CD4-positive, alpha-beta T cell treated with Interleukin-2 at 100 ng/mL for 4 hours (primary cell): Measurements from ENCODE around the gene NACC2.

Source experiments
- DNase-seq: peaks from one replicate; pipeline ENCODE4 v3.0.0-alpha.2; 2020; ENCODE audit warnings: low spot score

Gene NACC2

GRCh38 chr9:136092741-136093140, 2.3 kb downstream of the NACC2 start:
- DNase-seq, result no peak

GRCh38 chr9:136092353-136092650, 2.8 kb downstream of the NACC2 start:
- no peak for DNase-seq

DNA sequence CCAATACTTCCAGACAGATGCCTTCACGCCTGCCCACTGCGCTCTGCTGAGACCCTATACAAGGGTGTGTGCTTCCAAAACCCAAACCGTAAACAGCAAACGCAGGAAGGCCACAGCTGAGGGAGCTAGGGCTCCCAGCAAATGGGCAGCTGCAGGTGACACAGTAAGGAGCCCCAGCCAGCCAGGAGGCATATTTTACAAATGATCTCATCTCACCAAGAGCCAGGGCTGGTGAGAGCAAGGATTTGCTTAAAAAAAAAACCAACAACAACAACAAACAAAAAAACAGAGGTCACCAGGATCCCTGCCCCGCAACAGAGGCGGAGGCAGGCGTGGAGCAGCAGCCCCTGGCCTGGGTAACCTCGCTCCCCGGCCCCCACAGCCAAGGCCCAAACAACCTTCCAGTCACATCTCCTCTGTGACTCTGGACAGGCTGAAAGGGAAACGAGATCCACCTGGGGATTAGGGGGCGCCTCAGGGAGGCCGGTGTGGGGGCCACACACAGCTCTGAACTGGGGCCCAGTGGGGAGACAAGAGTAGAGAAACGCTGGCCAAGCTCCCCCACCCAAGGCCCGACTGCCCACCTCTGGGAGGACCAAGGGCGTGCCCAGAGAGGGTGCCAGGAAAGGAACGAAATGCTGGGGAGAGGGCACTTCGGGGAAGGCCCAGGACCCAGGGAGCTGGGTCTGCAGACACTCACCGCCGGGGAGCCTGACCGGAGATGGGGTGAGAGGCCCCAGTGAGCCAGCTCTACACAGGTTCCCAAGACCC, 3.3 kb downstream of the NACC2 start:
- DNase-seq, result no peak

- DNase-seq, result no peak
Observed at GRCh38 chr9:136090768-136091581, 4.1 kb downstream of the NACC2 start.

GRCh38 chr9:136090056-136090735, 4.9 kb downstream of the NACC2 start:
- DNase-seq, result no peak

GRCh38 chr9:136089697-136090045, 5.4 kb downstream of the NACC2 start:
- peak; percentile 44 for DNase-seq

GRCh38 chr9:136088939-136089696, 6.0 kb downstream of the NACC2 start:
- no peak for DNase-seq

GRCh38 chr9:136088481-136088938, 6.6 kb downstream of the NACC2 start:
- no peak for DNase-seq

DNA sequence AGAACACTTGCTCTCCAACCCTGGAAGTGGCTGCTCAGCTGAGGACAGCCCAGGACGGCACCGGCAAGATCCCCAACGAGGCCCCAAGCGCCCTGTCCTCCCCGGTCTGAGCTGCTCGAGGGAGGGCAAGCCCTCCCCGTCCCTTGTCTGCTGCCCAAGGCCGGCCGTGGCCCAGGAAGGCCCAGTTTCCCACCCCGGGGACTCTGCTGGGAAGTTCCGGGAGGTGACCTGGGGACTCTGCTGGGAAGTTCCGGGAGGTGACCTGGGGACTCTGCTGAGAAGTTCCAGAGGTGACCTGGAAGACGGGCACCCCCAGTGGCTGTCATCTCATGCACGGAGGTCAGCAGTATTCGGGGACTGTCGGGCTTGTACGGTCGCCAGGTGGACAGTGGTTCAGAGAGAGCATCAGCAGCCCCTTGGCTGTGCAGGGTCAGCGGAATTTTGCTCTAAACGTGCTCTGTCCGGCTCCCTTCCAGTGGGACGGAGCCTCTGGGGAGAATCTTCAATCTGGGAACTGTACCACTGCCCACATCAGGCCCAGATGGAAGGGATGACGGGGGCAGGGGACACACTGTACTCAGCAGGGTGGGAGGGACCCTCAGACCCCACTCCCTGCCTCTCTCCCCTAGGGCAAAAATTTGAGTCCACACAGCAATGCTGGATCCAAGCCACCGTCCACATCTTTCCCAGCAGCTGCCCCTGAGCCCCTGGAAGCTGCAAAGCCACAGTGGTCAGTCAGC, 7.2 kb downstream of the NACC2 start:
- no peak for DNase-seq

GRCh38 chr9:136086951-136087740, 7.9 kb downstream of the NACC2 start:
- DNase-seq, result no peak

GRCh38 chr9:136086213-136086881, 8.7 kb downstream of the NACC2 start:
- DNase-seq, result no peak

- DNase-seq, result no peak
Observed at GRCh38 chr9:136085815-136086212, 9.3 kb downstream of the NACC2 start.

DNA sequence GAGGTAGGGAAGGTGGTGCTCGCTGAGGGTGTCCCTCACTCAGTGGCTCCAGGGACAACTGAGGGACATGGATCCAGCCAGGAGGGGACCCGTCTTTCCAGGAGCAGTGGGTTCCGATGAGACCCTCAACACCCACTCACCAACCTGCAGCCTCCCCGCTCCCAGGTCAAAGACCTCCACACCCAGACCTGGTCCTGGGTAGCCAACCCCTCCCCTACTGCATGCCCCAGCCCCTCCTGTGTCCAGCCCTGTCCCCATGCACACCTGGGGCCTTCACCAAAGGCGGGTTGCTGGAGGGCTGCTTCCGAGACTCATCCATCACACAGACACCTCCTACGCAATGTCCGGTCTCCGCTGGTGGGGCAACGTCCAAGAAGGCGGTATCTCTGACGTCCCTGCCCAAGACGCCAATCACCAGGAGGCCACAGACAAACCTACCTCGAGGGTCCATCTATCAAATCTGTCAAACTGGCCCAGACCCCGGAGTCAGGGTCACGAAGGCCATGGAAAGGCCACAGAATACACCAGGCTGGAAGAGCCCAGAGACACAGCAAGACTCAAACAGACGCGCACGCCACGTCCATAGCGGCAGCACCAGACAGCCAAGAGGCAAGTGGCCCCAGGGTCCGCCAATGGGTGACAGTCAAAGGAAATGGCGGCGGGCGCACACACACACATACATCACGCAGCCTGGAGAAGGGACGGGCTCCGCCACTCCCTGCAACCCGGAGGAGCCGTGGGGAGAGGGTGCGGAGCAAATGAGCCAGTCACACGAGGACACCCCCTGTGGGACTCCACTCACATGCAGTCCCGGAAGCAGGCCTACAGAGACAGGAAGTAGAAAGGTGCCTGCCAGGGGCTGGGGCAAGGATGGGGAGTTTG, 10.8 kb downstream of the NACC2 start:
- DNase-seq, result no peak

- DNase-seq, result no peak
Observed at GRCh38 chr9:136083558-136084062, 11.5 kb downstream of the NACC2 start.

DNA sequence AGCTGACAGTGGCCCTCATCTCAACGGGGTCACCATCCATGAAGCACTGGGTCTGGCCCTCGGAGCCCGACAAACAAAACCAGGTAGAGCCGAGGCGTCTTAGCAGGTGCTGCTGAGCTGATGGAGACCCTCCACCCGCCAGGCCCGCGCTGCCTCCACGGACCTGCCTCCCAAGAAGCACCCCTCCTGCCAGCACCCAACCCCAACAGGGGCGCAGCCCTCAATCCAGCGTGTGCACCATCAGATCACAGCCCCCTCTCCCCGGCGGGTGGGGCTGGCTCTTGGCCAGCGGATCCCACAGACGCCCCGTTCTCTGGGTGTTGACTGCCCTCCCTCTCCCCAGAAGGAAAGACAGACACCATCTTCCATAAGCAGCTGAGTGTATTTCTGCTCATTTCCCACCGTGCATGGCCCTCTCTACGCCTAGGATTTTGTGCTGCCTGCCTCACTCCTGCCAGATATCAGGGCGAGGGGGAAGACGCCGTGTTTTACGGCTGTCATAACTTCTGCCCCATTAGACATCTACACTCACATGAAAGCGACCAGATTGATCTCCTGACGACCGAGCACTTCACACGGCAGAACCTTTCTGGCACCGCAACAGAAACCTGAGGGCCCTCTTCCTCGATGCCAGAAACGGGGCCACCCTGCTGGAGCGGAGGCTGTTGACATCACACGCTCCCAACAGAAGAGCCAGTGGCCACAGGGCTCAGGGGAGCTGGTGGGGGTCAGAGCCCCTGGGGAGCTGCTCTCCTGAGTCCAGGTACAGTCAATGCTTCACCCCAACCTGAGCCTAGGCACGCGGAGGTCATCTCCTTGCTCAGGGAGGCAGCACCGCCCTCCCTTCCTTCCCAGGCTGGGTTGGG, 12.4 kb downstream of the NACC2 start:
- DNase-seq, result no peak

DNA sequence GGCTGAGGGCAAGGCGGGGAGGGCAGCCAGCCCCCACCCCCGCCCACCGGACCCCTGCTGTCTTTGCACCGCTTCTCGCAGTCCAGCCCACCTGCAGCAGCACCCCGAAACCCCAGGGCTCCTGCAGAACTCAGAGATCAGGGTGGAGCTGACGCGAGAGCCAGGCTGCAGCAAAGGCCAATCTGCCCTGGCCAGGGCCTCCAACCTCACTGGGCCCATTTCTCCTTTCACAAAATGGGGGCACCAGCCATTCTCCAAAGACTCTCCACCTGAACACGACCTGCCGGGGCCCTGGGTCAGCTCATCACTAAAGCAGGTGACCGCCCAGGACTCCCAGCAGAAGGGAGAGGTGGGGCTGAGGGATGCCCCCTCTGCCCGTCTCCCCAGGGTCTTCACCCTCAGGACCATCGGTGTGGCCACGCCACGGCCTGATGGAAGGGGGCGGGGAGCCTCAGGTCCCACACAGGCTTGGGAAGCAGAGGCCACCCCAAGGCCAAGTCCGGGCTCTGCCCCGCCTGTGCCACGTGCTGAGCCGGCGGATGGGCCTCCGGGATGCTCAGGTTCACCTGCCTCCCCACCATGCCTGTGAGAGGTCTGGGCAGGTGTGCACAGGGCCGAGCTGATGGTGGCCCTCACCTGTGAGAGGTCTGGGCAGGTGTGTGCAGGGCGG, 13.1 kb downstream of the NACC2 start:
- no peak for DNase-seq

GRCh38 chr9:136081113-136081825, 13.8 kb downstream of the NACC2 start:
- DNase-seq, result no peak
